ENCODE results near the gene BMPR1B.

DNA sequence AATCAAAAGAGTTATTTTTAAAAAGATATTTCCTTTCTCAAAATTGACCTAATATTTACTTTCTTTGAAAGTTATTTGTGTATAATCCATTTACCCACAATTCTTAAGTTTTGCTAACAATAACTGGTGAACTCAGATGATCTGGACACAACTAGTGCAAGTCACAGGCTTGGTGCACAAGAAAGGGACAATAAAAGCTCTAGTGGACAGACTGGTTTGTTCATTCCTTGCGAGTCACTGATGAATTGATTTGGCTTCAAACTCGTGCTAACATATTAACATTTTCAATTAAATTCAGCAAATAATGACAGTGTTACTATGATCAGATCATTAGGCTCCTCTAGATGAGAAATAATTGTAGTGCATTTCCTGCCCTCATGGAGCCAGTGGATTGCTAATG lies 169.2 kb downstream of the BMPR1B start:
- TF ChIP-seq, protein P1, sequence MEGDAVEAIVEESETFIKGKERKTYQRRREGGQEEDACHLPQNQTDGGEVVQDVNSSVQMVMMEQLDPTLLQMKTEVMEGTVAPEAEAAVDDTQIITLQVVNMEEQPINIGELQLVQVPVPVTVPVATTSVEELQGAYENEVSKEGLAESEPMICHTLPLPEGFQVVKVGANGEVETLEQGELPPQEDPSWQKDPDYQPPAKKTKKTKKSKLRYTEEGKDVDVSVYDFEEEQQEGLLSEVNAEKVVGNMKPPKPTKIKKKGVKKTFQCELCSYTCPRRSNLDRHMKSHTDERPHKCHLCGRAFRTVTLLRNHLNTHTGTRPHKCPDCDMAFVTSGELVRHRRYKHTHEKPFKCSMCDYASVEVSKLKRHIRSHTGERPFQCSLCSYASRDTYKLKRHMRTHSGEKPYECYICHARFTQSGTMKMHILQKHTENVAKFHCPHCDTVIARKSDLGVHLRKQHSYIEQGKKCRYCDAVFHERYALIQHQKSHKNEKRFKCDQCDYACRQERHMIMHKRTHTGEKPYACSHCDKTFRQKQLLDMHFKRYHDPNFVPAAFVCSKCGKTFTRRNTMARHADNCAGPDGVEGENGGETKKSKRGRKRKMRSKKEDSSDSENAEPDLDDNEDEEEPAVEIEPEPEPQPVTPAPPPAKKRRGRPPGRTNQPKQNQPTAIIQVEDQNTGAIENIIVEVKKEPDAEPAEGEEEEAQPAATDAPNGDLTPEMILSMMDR (IDR thresholded peaks at IDR 0.05; ENCODE audit: poor library complexity), result no peak
- TF ChIP-seq EZH2 (IDR thresholded peaks at IDR 0.05; ENCODE audit: borderline replicate concordance), result no peak
- no peak for TF ChIP-seq EZH2phosphoT487 (IDR thresholded peaks at IDR 0.05; ENCODE audit: low read depth, severe bottlenecking, unreplicated experiment)

Data from hepatocyte (in vitro differentiated cells).